Fibroblast of villous mesenchyme (primary cell): Measurements from ENCODE around the gene NEUROG3. TPM values are rescaled to one million over a fixed set of nuclear protein-coding genes. Genes with fewer than 3 reads are reported as not detected.

Experiments
- DNase-seq: peaks from one replicate; pipeline ENCODE4 v3.0.0-alpha.2; 2010; ENCODE audit warnings: low read depth
- H3K4me3 ChIP-seq: 2 replicates; pipeline ENCODE4 v1.5.1; 2011; ENCODE audit warnings: low read depth, mild to moderate bottlenecking, low read length
- CTCF ChIP-seq: IDR thresholded peaks from 2 replicates; pipeline ENCODE4 v1.5.1; 2012; ENCODE audit warnings: low read depth, mild to moderate bottlenecking, low read length; ENCODE audit not compliant: insufficient read depth
- total RNA-seq: library from RNA; depleted of rRNA; stranded (reverse); fragments of >200 nt; gene quantifications from 2 replicates; pipeline ENCODE4 v1.2.3, GENCODE V29; 2012

NEUROG3 gene
- total RNA-seq: not detected in 2 replicates

DNA sequence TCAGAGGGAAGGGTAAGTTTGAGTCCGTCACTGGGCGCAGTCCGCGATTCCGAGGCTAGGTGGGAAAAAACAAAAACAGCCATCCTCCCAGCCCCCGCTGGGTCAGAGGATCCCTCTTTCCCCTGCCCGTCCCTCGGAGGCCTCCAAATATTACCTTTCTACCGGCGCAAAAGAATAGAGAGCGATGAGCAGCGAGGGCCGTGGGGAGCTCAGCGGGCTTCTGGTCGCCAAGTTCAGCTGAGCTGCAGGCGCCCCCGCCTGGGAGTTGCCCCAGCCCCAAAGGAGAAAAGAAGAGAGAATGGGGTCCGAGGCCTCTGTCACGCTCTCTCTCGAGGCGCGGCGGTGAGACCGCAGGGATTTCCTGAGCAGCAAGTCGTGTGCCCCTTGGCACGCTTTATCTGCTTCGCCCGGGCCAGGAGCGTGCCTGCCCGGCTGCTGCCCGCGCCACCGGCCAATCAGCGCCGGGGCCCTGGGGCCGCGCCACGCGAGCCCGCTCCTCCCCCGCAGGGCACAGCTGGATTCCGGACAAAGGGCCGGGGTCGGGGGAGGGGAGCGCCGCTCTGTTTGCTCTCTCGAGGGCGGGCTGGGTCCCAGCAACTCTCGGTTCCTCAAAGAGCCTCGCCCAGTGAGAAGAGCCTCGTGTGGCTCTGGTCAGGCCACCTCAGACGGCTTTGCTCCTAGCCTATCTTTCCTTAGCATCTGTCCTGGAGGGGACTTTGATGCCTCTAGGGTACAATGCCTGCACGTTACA, at the start of gene NEUROG3:
Gene NEUROG3 (minus strand): TSS at position 367 of the 751 bp plus-strand sequence. CDS start 379 bp downstream, outside the sequence.
- no peak for DNase-seq
- no peak within 1 kb of the TSS for H3K4me3 ChIP-seq
- no peak for TF ChIP-seq CTCF

DNA sequence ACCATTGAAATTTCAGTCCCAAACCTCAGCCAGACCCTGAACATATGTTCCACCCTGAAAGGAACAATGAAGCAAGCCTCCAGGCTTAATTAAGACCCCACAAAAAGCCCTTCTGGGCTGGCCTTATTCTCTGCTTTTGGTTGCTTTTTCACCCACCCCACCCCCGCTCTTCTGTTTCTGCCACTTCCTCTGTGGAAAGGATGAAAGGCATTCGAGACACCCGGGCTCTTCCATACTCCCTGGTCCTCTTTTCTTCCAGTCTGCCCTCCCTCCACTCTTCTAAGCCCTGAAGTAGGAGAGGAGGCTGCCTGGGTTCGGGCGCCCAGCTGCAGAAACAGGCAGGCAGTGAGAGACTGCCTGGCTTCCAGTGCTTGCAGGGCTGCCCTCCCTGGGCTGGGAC, 47.4 kb upstream of the NEUROG3 start:
- TF ChIP-seq CTCF: no peak
- no peak overlapping the region for H3K4me3 ChIP-seq
- DNase-seq: no peak

DNA sequence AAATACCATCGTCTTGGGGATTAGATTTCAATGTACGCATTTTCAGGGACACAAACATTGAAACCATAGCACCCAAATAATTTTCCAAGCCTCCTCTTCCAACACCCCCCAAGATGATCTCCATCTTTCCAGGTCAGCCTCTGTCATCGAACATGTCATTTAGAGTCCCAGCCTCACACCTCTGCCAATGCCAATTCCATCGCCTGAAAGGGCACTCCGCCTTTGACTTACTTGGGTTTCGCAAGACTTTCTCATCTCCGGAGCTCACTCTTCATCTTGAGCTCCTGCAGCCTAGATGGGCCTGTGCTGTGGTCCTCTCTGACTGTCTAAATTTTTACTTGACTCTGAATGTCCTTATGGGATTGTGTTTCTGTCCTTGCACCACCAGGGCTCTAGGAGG, 46.4 kb upstream of the NEUROG3 start:
- no peak overlapping the region for H3K4me3 ChIP-seq
- DNase-seq: no peak
- TF ChIP-seq CTCF: no peak

DNA sequence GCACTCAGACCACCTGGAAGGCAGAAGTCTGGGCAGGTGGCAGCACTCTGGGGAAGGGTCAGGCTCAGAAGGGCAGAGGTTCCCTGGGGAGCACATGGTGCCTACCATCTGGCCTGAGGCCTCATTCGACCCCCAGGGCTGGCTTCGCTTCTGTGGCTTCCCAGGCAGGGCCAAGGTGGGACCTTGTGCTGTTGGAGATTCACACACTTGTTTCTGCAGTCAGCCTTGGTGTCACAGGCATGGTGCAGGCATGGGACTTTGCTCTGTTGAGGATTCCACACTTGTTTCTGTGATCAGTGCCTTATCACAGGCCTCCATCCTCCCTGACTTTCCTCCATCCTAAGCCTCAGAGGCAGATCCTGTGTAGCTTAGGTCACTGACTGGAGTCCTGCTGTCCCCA, 45.5 kb upstream of the NEUROG3 start:
- DNase-seq: no peak
- no peak for TF ChIP-seq CTCF
- H3K4me3 ChIP-seq: no peak overlapping the region

- TF ChIP-seq CTCF: no peak
- H3K4me3 ChIP-seq: no peak overlapping the region
- no peak for DNase-seq
These were observed 43.1 kb upstream of the NEUROG3 start for GRCh38 chr10:69616358-69616757.

GRCh38 chr10:69614130-69614529, 40.9 kb upstream of the NEUROG3 start:
- DNase-seq: no peak
- no peak for TF ChIP-seq CTCF
- H3K4me3 ChIP-seq: no peak overlapping the region

- no peak for TF ChIP-seq CTCF
- no peak overlapping the region for H3K4me3 ChIP-seq
- DNase-seq: no peak
These were observed 39.5 kb upstream of the NEUROG3 start for GRCh38 chr10:69612760-69613159.
